ENCODE measurements around the gene JAZF1. TPM values are rescaled to one million over a fixed set of nuclear protein-coding genes. Genes with fewer than 3 reads are reported as not detected.
A peak's percentile ranks its signal among the peaks of the same experiment; 100 is the strongest.

Gene JAZF1
- total RNA-seq, 1 donor from 2014 or later, result 29.4 TPM

- intact Hi-C loops (cut with micrococcal nuclease), result loop anchor here (5.0 kb wide), 1 partner anchor 879 kb away; no protein-coding TSS in a partner anchor
- no peaks in the 10 kb centered on the region for H3K9me3 ChIP-seq (replicated peaks)
- H3K4me1 ChIP-seq, result peaks cover 41% of the 10 kb centered on the region
- DNase-seq, result no peak
- no peak for TF ChIP-seq CTCF (IDR thresholded peaks at IDR 0.05; ENCODE audit: borderline replicate concordance)
- no peaks in the 10 kb centered on the region for H3K27me3 ChIP-seq (ENCODE audit: low read depth)
- no peak overlapping the region for H3K4me3 ChIP-seq
- H3K36me3 ChIP-seq, result no peaks in the 10 kb centered on the region
- no peak overlapping the region for H3K27ac ChIP-seq (replicated peaks)
Observed at GRCh38 chr7:28076423-28077200, 104.0 kb downstream of the JAZF1 start.

- peaks cover 35% of the 10 kb centered on the region for H3K4me1 ChIP-seq
- DNase-seq, result no peak
- no peak for TF ChIP-seq CTCF (IDR thresholded peaks at IDR 0.05; ENCODE audit: borderline replicate concordance)
- no peak overlapping the region for H3K27ac ChIP-seq (replicated peaks)
- H3K4me3 ChIP-seq, result no peak overlapping the region
- no peaks in the 10 kb centered on the region for H3K9me3 ChIP-seq (replicated peaks)
- intact Hi-C loops (cut with micrococcal nuclease), result loop anchor here (5.0 kb wide), 1 partner anchor 879 kb away; no protein-coding TSS in a partner anchor
- H3K36me3 ChIP-seq, result no peaks in the 10 kb centered on the region
- H3K27me3 ChIP-seq (ENCODE audit: low read depth), result no peaks in the 10 kb centered on the region
Observed at GRCh38 chr7:28075674-28076358, 104.8 kb downstream of the JAZF1 start.

- H3K36me3 ChIP-seq, result no peaks in the 10 kb centered on the region
- H3K27ac ChIP-seq (replicated peaks), result no peak overlapping the region
- no peaks in the 10 kb centered on the region for H3K9me3 ChIP-seq (replicated peaks)
- peaks cover 41% of the 10 kb centered on the region for H3K4me1 ChIP-seq
- no peak overlapping the region for H3K4me3 ChIP-seq
- no peak for TF ChIP-seq CTCF (IDR thresholded peaks at IDR 0.05; ENCODE audit: borderline replicate concordance)
- DNase-seq, result no peak
- no peaks in the 10 kb centered on the region for H3K27me3 ChIP-seq (ENCODE audit: low read depth)
- intact Hi-C loops (cut with micrococcal nuclease), result no loop called here
Observed at GRCh38 chr7:28072876-28073514, 107.6 kb downstream of the JAZF1 start.

GRCh38 chr7:28071570-28071969, 109.0 kb downstream of the JAZF1 start:
- no peak overlapping the region for H3K27ac ChIP-seq (replicated peaks)
- TF ChIP-seq CTCF (IDR thresholded peaks at IDR 0.05; ENCODE audit: borderline replicate concordance), result no peak
- H3K9me3 ChIP-seq (replicated peaks), result no peaks in the 10 kb centered on the region
- H3K36me3 ChIP-seq, result no peaks in the 10 kb centered on the region
- no peak overlapping the region for H3K4me3 ChIP-seq
- H3K27me3 ChIP-seq (ENCODE audit: low read depth), result no peaks in the 10 kb centered on the region
- peaks cover 34% of the 10 kb centered on the region for H3K4me1 ChIP-seq
- DNase-seq, result no peak
- intact Hi-C loops (cut with micrococcal nuclease), result no loop called here

- Histone ChIP-seq H3K36me3 (no peaks in the 10 kb centered on the region), H3K9me3 (replicated peaks) (no peaks in the 10 kb centered on the region), H3K4me3 (no peak overlapping the region), H3K4me1 (peaks cover 25% of the 10 kb centered on the region), H3K27ac (replicated peaks) (peak overlapping the region; percentile 59), H3K27me3 (ENCODE audit: low read depth) (no peaks in the 10 kb centered on the region)
- intact Hi-C loops (cut with micrococcal nuclease), result no loop called here
- no peak for TF ChIP-seq CTCF (IDR thresholded peaks at IDR 0.05; ENCODE audit: borderline replicate concordance)
- DNase-seq, result no peak
Observed at GRCh38 chr7:28070297-28071055, 110.1 kb downstream of the JAZF1 start.

Measured in left ventricle myocardium inferior (tissue), 1 donor.